ENCODE measurements around the gene TOLLIP. TPM values are rescaled to one million over a fixed set of nuclear protein-coding genes. Genes with fewer than 3 reads are reported as not detected.

TOLLIP gene
- total and polyA plus RNA-seq, 2 of the 8 experiments (the other 6 are each of a cell fraction or from before 2014, with no cell fraction given), result 23.7 to 34.7 TPM

DNA sequence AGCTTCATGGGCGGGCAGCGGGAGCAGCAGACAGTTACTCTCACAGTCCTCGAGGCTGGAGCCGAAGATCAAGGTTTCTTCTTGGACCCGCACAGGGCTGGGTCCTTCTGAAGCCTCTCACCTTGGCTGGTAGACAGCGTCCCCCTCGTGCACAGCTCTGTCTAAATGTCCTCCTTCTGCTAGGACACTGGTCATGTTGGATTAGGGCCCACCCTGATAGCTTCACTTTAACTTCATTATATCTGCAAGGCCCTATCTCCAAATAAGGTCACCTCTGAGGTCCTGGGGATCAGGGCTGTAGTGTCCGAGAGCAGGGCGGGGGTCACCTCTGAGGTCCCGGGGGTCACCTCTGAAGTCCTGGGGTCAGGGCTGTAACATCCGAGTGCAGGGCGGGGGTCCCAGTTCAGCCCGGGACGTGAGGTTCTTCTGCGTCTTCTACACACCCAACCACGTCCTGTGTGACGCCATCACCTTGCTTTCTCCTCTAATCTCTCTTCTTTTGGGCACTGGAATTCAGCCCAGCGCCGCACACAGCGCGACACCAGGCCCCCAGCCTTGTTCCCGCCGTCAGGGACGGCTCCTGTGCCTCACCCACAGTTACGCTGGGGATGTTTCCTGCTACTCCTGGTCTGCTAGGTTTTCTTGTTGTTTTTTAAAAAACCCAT is 34.1 kb upstream of the TOLLIP start (continued):
- TF ChIP-seq, protein P1, sequence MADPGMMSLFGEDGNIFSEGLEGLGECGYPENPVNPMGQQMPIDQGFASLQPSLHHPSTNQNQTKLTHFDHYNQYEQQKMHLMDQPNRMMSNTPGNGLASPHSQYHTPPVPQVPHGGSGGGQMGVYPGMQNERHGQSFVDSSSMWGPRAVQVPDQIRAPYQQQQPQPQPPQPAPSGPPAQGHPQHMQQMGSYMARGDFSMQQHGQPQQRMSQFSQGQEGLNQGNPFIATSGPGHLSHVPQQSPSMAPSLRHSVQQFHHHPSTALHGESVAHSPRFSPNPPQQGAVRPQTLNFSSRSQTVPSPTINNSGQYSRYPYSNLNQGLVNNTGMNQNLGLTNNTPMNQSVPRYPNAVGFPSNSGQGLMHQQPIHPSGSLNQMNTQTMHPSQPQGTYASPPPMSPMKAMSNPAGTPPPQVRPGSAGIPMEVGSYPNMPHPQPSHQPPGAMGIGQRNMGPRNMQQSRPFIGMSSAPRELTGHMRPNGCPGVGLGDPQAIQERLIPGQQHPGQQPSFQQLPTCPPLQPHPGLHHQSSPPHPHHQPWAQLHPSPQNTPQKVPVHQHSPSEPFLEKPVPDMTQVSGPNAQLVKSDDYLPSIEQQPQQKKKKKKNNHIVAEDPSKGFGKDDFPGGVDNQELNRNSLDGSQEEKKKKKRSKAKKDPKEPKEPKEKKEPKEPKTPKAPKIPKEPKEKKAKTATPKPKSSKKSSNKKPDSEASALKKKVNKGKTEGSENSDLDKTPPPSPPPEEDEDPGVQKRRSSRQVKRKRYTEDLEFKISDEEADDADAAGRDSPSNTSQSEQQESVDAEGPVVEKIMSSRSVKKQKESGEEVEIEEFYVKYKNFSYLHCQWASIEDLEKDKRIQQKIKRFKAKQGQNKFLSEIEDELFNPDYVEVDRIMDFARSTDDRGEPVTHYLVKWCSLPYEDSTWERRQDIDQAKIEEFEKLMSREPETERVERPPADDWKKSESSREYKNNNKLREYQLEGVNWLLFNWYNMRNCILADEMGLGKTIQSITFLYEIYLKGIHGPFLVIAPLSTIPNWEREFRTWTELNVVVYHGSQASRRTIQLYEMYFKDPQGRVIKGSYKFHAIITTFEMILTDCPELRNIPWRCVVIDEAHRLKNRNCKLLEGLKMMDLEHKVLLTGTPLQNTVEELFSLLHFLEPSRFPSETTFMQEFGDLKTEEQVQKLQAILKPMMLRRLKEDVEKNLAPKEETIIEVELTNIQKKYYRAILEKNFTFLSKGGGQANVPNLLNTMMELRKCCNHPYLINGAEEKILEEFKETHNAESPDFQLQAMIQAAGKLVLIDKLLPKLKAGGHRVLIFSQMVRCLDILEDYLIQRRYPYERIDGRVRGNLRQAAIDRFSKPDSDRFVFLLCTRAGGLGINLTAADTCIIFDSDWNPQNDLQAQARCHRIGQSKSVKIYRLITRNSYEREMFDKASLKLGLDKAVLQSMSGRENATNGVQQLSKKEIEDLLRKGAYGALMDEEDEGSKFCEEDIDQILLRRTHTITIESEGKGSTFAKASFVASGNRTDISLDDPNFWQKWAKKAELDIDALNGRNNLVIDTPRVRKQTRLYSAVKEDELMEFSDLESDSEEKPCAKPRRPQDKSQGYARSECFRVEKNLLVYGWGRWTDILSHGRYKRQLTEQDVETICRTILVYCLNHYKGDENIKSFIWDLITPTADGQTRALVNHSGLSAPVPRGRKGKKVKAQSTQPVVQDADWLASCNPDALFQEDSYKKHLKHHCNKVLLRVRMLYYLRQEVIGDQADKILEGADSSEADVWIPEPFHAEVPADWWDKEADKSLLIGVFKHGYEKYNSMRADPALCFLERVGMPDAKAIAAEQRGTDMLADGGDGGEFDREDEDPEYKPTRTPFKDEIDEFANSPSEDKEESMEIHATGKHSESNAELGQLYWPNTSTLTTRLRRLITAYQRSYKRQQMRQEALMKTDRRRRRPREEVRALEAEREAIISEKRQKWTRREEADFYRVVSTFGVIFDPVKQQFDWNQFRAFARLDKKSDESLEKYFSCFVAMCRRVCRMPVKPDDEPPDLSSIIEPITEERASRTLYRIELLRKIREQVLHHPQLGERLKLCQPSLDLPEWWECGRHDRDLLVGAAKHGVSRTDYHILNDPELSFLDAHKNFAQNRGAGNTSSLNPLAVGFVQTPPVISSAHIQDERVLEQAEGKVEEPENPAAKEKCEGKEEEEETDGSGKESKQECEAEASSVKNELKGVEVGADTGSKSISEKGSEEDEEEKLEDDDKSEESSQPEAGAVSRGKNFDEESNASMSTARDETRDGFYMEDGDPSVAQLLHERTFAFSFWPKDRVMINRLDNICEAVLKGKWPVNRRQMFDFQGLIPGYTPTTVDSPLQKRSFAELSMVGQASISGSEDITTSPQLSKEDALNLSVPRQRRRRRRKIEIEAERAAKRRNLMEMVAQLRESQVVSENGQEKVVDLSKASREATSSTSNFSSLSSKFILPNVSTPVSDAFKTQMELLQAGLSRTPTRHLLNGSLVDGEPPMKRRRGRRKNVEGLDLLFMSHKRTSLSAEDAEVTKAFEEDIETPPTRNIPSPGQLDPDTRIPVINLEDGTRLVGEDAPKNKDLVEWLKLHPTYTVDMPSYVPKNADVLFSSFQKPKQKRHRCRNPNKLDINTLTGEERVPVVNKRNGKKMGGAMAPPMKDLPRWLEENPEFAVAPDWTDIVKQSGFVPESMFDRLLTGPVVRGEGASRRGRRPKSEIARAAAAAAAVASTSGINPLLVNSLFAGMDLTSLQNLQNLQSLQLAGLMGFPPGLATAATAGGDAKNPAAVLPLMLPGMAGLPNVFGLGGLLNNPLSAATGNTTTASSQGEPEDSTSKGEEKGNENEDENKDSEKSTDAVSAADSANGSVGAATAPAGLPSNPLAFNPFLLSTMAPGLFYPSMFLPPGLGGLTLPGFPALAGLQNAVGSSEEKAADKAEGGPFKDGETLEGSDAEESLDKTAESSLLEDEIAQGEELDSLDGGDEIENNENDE (IDR thresholded peaks at IDR 0.05; ENCODE audit: insufficient replicate concordance, low read length), result no peak
- TF ChIP-seq HDAC2 (IDR thresholded peaks at IDR 0.05; ENCODE audit: borderline replicate concordance in 1 of 2, low read depth in 2 of 2, low read length in 2 of 2), result no peak
